Activated T-helper 2 cell treated with anti-CD3 and anti-CD28 coated beads, Interferon-gamma antibody, Interleukin-2, Interleukin-4, amounts not matched to agents 10 μg/mL and 5 μg/mL and 100 μg/mL, durations not matched to agents 14 hours and 24 hours and 36 hours (primary cell): ENCODE measurements around the gene SEMA3F. TPM values are rescaled to one million over a fixed set of nuclear protein-coding genes. Genes with fewer than 3 reads are reported as not detected.

Experiments
- DNase-seq: peaks from one replicate; pipeline ENCODE4 v3.0.0; 2021; ENCODE audit warnings: low spot score
- H3K27ac Mint-ChIP-seq: one replicate; pipeline ENCODE4 v1.8.0; 2021; ENCODE audit warnings: mixed read lengths
- H3K27me3 Mint-ChIP-seq: one replicate; pipeline ENCODE4 v1.8.0; 2021; ENCODE audit warnings: low read depth, mixed read lengths
- H3K36me3 Mint-ChIP-seq: one replicate; pipeline ENCODE4 v1.8.0; 2021; ENCODE audit warnings: low read depth, mixed read lengths
- H3K4me1 Mint-ChIP-seq: one replicate; pipeline ENCODE4 v1.8.0; 2021; ENCODE audit warnings: low read depth, mixed read lengths
- H3K4me3 Mint-ChIP-seq: one replicate; pipeline ENCODE4 v1.8.0; 2021; ENCODE audit warnings: low read depth, mild to moderate bottlenecking, moderate library complexity, mixed read lengths
- H3K9me3 Mint-ChIP-seq: one replicate; pipeline ENCODE4 v1.8.0; 2021; ENCODE audit warnings: mixed read lengths
- intact Hi-C: fragments of 100-400 bp; cut with micrococcal nuclease; formaldehyde crosslinking; loops from one replicate; pipeline ENCODE4 v1.15.1; 2023
- total RNA-seq: library from RNA; stranded (reverse); gene quantifications from 2 replicates; pipeline ENCODE4 v1.2.3, GENCODE V29; 2022

SEMA3F gene
- total RNA-seq, 1 donor from 2014 or later = 0.21 TPM

GRCh38 chr3:50172626-50173220 lies 17.6 kb downstream of the SEMA3F start:
- no peak overlapping the region for H3K27ac Mint-ChIP-seq
- H3K4me3 Mint-ChIP-seq = no peak overlapping the region
- DNase-seq = no peak
- peaks cover 3% of the 10 kb centered on the region for H3K4me1 Mint-ChIP-seq
- intact Hi-C loops = no loop called here
- no peaks in the 10 kb centered on the region for H3K36me3 Mint-ChIP-seq
- H3K9me3 Mint-ChIP-seq = no peaks in the 10 kb centered on the region
- no peaks in the 10 kb centered on the region for H3K27me3 Mint-ChIP-seq

DNA sequence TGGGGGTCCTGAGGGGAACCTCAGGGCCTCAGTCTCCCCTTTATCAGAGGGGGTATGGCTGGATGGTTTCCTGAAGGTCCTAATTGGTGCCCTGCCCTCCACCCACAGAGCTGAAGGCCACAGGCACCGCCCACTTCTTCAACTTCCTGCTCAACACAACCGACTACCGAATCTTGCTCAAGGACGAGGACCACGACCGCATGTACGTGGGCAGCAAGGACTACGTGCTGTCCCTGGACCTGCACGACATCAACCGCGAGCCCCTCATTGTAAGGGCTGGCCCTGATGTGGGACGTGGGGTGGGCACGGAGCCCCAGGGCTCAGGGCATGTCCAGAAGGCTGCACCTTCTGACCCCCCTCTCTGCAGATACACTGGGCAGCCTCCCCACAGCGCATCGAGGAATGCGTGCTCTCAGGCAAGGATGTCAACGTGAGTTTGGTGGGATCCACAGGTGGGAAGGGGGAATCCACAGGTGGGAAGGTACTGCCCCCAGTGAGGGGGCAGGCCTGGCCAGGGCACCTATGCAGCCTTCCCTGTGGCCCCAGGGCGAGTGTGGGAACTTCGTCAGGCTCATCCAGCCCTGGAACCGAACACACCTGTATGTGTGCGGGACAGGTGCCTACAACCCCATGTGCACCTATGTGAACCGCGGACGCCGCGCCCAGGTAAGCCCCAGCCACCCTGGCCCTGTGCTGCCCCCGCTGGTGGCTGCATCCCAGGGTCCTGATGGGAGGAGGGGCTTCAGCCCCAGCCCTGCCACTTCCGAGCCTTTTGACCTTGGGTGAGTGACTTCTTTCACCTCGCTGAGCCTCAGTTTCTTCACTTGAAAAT lies 18.8 kb downstream of the SEMA3F start:
- intact Hi-C loops = no loop called here
- Mint-ChIP-seq H3K4me3 (no peak overlapping the region), H3K36me3 (no peaks in the 10 kb centered on the region), H3K4me1 (peaks cover 3% of the 10 kb centered on the region), H3K27me3 (no peaks in the 10 kb centered on the region), H3K27ac (no peak overlapping the region), H3K9me3 (no peaks in the 10 kb centered on the region)
- no peak for DNase-seq

DNA sequence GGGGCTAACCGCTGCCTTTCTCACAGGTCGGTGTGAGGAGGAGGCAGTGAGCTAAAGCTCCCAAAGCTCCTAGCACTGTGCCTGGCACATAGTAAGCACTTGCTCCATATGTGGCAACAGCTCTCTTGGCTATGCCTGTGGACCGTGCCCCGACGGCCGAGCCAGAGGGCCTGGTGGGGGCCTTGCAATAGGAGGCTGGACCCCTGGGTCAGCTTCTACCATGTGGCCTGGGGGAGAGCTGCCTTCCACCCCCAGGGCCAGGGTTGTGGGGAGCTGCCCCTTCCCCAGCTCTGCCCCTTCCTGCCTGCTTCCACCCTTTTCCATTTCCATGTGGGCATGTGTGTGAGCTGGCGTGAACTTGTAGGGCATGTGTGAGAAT lies 19.4 kb downstream of the SEMA3F start:
- intact Hi-C loops = no loop called here
- Mint-ChIP-seq H3K27me3 (peaks cover under 1% of the 10 kb centered on the region), H3K9me3 (no peaks in the 10 kb centered on the region), H3K36me3 (no peaks in the 10 kb centered on the region), H3K4me1 (peaks cover 3% of the 10 kb centered on the region), H3K4me3 (no peak overlapping the region), H3K27ac (no peak overlapping the region)
- no peak for DNase-seq

DNA sequence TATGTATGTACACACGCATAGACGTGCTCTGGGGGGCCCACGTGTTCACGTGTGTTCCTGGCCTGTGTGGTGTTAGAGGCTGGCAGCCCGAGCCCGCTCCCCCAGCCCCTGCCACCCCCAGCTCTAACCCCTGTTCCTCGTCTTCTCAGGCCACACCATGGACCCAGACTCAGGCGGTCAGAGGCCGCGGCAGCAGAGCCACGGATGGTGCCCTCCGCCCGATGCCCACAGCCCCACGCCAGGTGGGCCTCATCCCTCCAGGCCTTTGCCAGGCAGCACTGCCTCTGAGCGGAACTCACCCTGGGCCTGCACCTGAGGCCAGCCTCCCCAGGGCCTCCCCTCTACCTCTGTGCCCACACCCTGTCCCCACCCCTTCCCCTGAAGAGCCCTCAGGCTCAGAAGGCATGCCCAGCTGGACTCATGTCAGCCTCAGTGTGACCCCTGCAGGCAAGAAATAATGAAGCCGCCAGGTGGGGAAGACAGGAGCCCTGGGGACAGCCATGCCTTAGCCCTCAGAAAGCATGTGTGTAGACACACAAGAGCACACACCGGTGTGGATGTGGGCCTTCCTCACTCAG lies 19.9 kb downstream of the SEMA3F start:
- DNase-seq = no peak
- no peak overlapping the region for H3K27ac Mint-ChIP-seq
- no peaks in the 10 kb centered on the region for H3K36me3 Mint-ChIP-seq
- H3K4me3 Mint-ChIP-seq = no peak overlapping the region
- intact Hi-C loops = no loop called here
- no peaks in the 10 kb centered on the region for H3K9me3 Mint-ChIP-seq
- peaks cover 3% of the 10 kb centered on the region for H3K4me1 Mint-ChIP-seq
- H3K27me3 Mint-ChIP-seq = peaks cover 3% of the 10 kb centered on the region

DNA sequence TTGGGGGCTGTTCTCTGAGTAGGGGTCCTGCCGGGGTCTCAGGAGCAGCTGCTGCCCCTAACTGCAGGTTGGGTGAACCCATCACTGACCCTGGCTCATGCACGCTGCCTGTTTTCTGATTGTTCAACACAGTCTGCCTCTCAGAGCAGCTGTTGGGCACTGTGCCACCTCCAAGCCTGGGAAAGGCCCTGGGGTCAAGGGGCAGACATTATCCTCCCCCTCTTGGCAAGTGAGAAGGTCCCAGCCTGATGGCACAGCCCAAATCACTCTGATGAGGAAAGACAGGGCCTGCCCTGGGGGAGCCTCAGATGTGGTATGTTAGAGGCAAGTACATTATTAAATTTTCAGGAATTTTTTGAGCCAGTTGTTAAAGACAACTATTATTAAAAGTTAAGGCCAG lies 22.2 kb downstream of the SEMA3F start:
- Mint-ChIP-seq H3K27ac (no peak overlapping the region), H3K27me3 (peaks cover 3% of the 10 kb centered on the region), H3K4me1 (peaks cover 3% of the 10 kb centered on the region), H3K36me3 (no peaks in the 10 kb centered on the region), H3K9me3 (no peaks in the 10 kb centered on the region), H3K4me3 (no peak overlapping the region)
- intact Hi-C loops = no loop called here
- no peak for DNase-seq

GRCh38 chr3:50179710-50180109 lies 24.6 kb downstream of the SEMA3F start:
- intact Hi-C loops = no loop called here
- peaks cover 3% of the 10 kb centered on the region for H3K27me3 Mint-ChIP-seq
- DNase-seq = no peak
- no peaks in the 10 kb centered on the region for H3K9me3 Mint-ChIP-seq
- H3K36me3 Mint-ChIP-seq = no peaks in the 10 kb centered on the region
- no peak overlapping the region for H3K27ac Mint-ChIP-seq
- H3K4me3 Mint-ChIP-seq = no peak overlapping the region
- no peaks in the 10 kb centered on the region for H3K4me1 Mint-ChIP-seq

DNA sequence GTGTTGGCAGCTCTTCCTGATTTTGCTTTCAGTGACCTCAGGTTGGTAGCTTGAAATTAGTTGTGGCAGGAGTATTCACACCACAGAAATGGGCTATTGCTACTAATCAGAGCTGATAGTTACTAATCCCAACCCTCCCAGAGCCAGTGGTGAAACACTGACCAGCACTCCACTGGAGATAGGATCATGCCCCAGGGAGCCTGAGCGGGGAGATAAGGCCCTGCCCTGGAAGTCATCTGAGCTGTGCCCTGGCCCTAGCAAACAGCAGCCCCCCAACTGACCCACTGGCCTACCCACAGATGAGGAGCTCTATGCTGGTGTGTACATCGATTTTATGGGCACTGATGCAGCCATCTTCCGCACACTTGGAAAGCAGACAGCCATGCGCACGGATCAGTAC lies 26.9 kb downstream of the SEMA3F start:
- intact Hi-C loops = no loop called here
- Mint-ChIP-seq H3K27ac (no peak overlapping the region), H3K4me3 (no peak overlapping the region), H3K27me3 (peaks cover 3% of the 10 kb centered on the region), H3K9me3 (no peaks in the 10 kb centered on the region), H3K36me3 (no peaks in the 10 kb centered on the region), H3K4me1 (no peaks in the 10 kb centered on the region)
- no peak for DNase-seq

- H3K4me1 Mint-ChIP-seq = no peaks in the 10 kb centered on the region
- no peak for DNase-seq
- H3K27ac Mint-ChIP-seq = no peak overlapping the region
- peaks cover 3% of the 10 kb centered on the region for H3K27me3 Mint-ChIP-seq
- H3K9me3 Mint-ChIP-seq = no peaks in the 10 kb centered on the region
- intact Hi-C loops = no loop called here
- no peaks in the 10 kb centered on the region for H3K36me3 Mint-ChIP-seq
- H3K4me3 Mint-ChIP-seq = no peak overlapping the region
These were observed 27.5 kb downstream of the SEMA3F start for GRCh38 chr3:50182533-50183099.

DNA sequence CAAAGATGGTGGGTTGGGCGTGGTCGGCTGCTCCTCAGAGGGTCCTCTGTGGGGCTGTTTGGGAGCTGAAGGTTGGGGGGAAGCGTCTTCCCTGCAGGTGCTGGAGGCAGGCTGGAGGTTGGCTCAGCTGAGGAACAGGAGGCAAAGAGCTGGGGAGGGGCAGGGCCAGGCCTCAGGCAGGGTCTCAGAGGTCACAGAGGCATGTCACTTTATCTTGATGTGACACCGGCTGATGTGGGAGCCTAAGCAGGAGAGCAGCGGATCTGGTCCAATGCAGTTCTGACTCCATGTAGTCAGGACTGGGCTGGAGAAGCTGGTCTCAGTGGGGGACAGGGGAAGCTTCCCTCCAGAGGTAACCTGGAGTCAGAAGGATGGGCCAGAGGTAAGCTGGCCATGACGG lies 28.6 kb downstream of the SEMA3F start:
- H3K4me3 Mint-ChIP-seq = no peak overlapping the region
- DNase-seq = no peak
- no peak overlapping the region for H3K27ac Mint-ChIP-seq
- no peaks in the 10 kb centered on the region for H3K9me3 Mint-ChIP-seq
- H3K36me3 Mint-ChIP-seq = no peaks in the 10 kb centered on the region
- H3K27me3 Mint-ChIP-seq = peaks cover 3% of the 10 kb centered on the region
- no peaks in the 10 kb centered on the region for H3K4me1 Mint-ChIP-seq
- intact Hi-C loops = no loop called here

- Mint-ChIP-seq H3K36me3 (no peaks in the 10 kb centered on the region), H3K27me3 (peaks cover 3% of the 10 kb centered on the region)
These were observed 29.3 kb downstream of the SEMA3F start for GRCh38 chr3:50184242-50184978.

DNA sequence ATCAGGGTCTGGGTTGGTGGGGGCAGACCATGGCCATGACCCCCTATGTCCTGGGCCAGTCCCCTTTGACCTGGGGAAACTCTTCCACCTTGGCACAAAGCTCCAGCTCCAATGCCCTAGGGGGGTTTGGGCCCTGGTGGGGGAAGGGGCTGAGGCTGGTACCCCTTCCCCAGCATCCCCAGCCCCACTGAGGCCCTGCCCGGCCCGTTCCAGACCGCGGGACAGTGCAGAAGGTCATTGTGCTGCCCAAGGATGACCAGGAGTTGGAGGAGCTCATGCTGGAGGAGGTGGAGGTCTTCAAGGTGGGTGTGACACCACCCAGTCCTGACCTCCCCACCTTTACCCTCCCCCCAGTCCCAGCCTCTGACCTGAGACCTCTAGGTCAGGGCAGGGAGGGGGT lies 30.1 kb downstream of the SEMA3F start:
- Mint-ChIP-seq H3K27me3 (no peaks in the 10 kb centered on the region), H3K36me3 (no peaks in the 10 kb centered on the region), H3K9me3 (no peaks in the 10 kb centered on the region), H3K4me3 (no peak overlapping the region), H3K4me1 (no peaks in the 10 kb centered on the region), H3K27ac (no peak overlapping the region)
- no peak for DNase-seq
- intact Hi-C loops = no loop called here

More at GRCh38 chr3:50184242-50184978, 29.3 kb downstream of the SEMA3F start:
- Mint-ChIP-seq H3K27ac (no peak overlapping the region), H3K4me3 (no peak overlapping the region), H3K4me1 (no peaks in the 10 kb centered on the region), H3K9me3 (no peaks in the 10 kb centered on the region)
- no peak for DNase-seq
- intact Hi-C loops = no loop called here

DNA sequence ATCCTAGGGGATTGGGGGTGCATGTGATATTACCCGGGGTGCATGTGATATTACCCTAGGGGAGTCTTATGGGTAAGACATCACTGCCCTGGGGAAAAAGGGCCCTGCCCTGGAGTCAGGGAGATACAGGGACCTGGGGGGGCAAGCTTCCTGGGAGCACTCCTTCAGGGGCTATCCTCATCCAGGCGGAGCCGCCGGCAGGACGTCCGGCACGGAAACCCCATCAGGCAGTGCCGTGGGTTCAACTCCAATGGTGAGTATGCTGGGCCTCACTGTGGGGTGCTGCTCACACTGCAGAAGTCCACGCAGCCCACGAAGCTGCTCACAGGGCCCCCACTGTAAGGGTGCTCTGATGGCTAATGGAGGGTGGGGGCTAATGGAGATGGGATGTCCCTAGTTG lies 31.0 kb downstream of the SEMA3F start:
- DNase-seq = no peak
- H3K36me3 Mint-ChIP-seq = no peaks in the 10 kb centered on the region
- H3K4me3 Mint-ChIP-seq = no peak overlapping the region
- intact Hi-C loops = no loop called here
- H3K9me3 Mint-ChIP-seq = no peaks in the 10 kb centered on the region
- no peaks in the 10 kb centered on the region for H3K27me3 Mint-ChIP-seq
- H3K4me1 Mint-ChIP-seq = no peaks in the 10 kb centered on the region
- H3K27ac Mint-ChIP-seq = no peak overlapping the region
